ENCODE results near the gene PRPSAP2. TPM values are rescaled to one million over a fixed set of nuclear protein-coding genes. Genes with fewer than 3 reads are reported as not detected.

PRPSAP2 gene
- polyA plus RNA-seq, 1 donor (not counting 4 experiments of a cell fraction or from before 2014, with no cell fraction given): 39.1 TPM

DNA sequence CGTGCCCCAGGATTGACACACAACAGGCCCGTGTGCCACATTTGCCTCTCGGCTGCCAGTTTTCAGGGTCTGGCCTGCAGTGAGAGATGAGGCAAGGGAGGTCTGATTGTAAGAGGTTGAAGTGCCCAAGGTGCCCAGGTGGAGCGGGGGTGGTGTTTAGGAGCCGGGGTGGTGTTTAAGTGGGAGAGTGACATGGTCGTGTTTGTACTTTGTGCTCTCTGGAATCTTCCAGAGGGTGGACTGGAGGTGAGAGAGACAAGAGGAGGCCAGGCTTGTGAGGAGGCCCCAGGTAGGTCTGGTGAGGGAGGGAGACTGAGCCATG lies 104.5 kb downstream of the PRPSAP2 start:
- Histone ChIP-seq H3K9me3 (ENCODE audit: control insufficient read depth, low read depth, low read length) (no peaks in the 10 kb centered on the region), H3K4me3 (ENCODE audit: control insufficient read depth in 2 of 3, extremely low read depth in 1 of 3, insufficient read depth in 2 of 3, low read depth in 1 of 3, low read length in 3 of 3) (no peak overlapping the region), H2AFZ (ENCODE audit: control insufficient read depth, low read length) (no peak overlapping the region), H3K9me1 (ENCODE audit: control insufficient read depth, extremely low read depth, insufficient read depth, low read length) (no peaks in the 10 kb centered on the region), H3K9ac (ENCODE audit: control insufficient read depth, extremely low read depth, insufficient read depth, low read length) (peak overlapping the region; percentile 22), H3K27me3 (ENCODE audit: control insufficient read depth, extremely low read depth, insufficient read depth, low read length) (no peaks in the 10 kb centered on the region), H3K4me2 (ENCODE audit: control insufficient read depth, extremely low read depth, insufficient read depth, low read depth, low read length) (no peak overlapping the region), H3K27ac (ENCODE audit: control insufficient read depth, insufficient read depth, low read length) (no peak overlapping the region), H3K36me3 (ENCODE audit: control insufficient read depth in 2 of 2, extremely low read depth in 1 of 2, insufficient read depth in 2 of 2, low read length in 2 of 2) (no peaks in the 10 kb centered on the region), H3K79me2 (ENCODE audit: control insufficient read depth, insufficient read depth, low read length) (no peaks in the 10 kb centered on the region), H4K20me1 (ENCODE audit: control insufficient read depth, extremely low read depth, insufficient read depth, low read length) (no peaks in the 10 kb centered on the region), H3K4me1 (ENCODE audit: control insufficient read depth, extremely low read depth, insufficient read depth, low read length) (peaks cover 17% of the 10 kb centered on the region)
- dilution Hi-C loops (cut with MboI; ENCODE audit: extremely low pct_ligation_motif_present, low sequenced_read_pairs): no loop called here
- TF ChIP-seq EZH2 (IDR thresholded peaks at IDR 0.05; ENCODE audit: low read length): no peak
- TF ChIP-seq, protein P1, sequence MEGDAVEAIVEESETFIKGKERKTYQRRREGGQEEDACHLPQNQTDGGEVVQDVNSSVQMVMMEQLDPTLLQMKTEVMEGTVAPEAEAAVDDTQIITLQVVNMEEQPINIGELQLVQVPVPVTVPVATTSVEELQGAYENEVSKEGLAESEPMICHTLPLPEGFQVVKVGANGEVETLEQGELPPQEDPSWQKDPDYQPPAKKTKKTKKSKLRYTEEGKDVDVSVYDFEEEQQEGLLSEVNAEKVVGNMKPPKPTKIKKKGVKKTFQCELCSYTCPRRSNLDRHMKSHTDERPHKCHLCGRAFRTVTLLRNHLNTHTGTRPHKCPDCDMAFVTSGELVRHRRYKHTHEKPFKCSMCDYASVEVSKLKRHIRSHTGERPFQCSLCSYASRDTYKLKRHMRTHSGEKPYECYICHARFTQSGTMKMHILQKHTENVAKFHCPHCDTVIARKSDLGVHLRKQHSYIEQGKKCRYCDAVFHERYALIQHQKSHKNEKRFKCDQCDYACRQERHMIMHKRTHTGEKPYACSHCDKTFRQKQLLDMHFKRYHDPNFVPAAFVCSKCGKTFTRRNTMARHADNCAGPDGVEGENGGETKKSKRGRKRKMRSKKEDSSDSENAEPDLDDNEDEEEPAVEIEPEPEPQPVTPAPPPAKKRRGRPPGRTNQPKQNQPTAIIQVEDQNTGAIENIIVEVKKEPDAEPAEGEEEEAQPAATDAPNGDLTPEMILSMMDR (optimal IDR thresholded peaks at IDR 0.05 in 1 of 3, IDR thresholded peaks at IDR 0.05 in 1 of 3, conservative IDR thresholded peaks at IDR 0.05 in 1 of 3; ENCODE audit: extremely low read depth in 1 of 3, insufficient read depth in 2 of 3, low read length in 3 of 3): no peak
- DNase-seq (ENCODE audit: low read depth, low spot score) (no peak), FAIRE-seq (no peak)

- FAIRE-seq: no peak
- dilution Hi-C loops (cut with MboI; ENCODE audit: extremely low pct_ligation_motif_present, low sequenced_read_pairs): no loop called here
- H3K79me2 ChIP-seq (ENCODE audit: control insufficient read depth, insufficient read depth, low read length): no peaks in the 10 kb centered on the region
Measured at GRCh38 chr17:18963126-18964017, 105.4 kb downstream of the PRPSAP2 start.

More at GRCh38 chr17:18963126-18964017, 105.4 kb downstream of the PRPSAP2 start:
- no peaks in the 10 kb centered on the region for H3K36me3 ChIP-seq (ENCODE audit: control insufficient read depth in 2 of 2, extremely low read depth in 1 of 2, insufficient read depth in 2 of 2, low read length in 2 of 2)
- H3K4me2 ChIP-seq (ENCODE audit: control insufficient read depth, extremely low read depth, insufficient read depth, low read depth, low read length): no peak overlapping the region
- no peak overlapping the region for H3K4me3 ChIP-seq (ENCODE audit: control insufficient read depth in 2 of 3, extremely low read depth in 1 of 3, insufficient read depth in 2 of 3, low read depth in 1 of 3, low read length in 3 of 3)
- no peak overlapping the region for H3K27ac ChIP-seq (ENCODE audit: control insufficient read depth, insufficient read depth, low read length)
- no peaks in the 10 kb centered on the region for H3K27me3 ChIP-seq (ENCODE audit: control insufficient read depth, extremely low read depth, insufficient read depth, low read length)
- H3K9me3 ChIP-seq (ENCODE audit: control insufficient read depth, low read depth, low read length): no peaks in the 10 kb centered on the region
- H2AFZ ChIP-seq (ENCODE audit: control insufficient read depth, low read length): no peak overlapping the region
- no peak for DNase-seq (ENCODE audit: low read depth, low spot score)
- peaks cover 2% of the 10 kb centered on the region for H4K20me1 ChIP-seq (ENCODE audit: control insufficient read depth, extremely low read depth, insufficient read depth, low read length)
- peaks cover 2% of the 10 kb centered on the region for H3K9me1 ChIP-seq (ENCODE audit: control insufficient read depth, extremely low read depth, insufficient read depth, low read length)
- peaks cover 26% of the 10 kb centered on the region for H3K4me1 ChIP-seq (ENCODE audit: control insufficient read depth, extremely low read depth, insufficient read depth, low read length)
- H3K9ac ChIP-seq (ENCODE audit: control insufficient read depth, extremely low read depth, insufficient read depth, low read length): no peak overlapping the region
- TF ChIP-seq EZH2 (IDR thresholded peaks at IDR 0.05; ENCODE audit: low read length): no peak
- TF ChIP-seq, protein P1 (optimal IDR thresholded peaks at IDR 0.05 in 1 of 3, IDR thresholded peaks at IDR 0.05 in 1 of 3, conservative IDR thresholded peaks at IDR 0.05 in 1 of 3; ENCODE audit: extremely low read depth in 1 of 3, insufficient read depth in 2 of 3, low read length in 3 of 3): no peak
